Gastroesophageal sphincter (tissue), 4 donors: ENCODE results near the gene CEP152. TPM values are rescaled to one million over a fixed set of nuclear protein-coding genes. Genes with fewer than 3 reads are reported as not detected.

Experiments used
- ATAC-seq: fragments of 150-250 bp; one replicate; pipeline ENCODE4 v1.9.1; 2016; ENCODE audit warnings: mild to moderate bottlenecking, moderate library complexity
- H3K27ac ChIP-seq, 4 donors: fragments of 200-600 bp; sonication (generic) in 3 of 4; 1 replicate in 3 of 4; 2 replicates in 1 of 4; pipeline ENCODE4 v1.5.1; 2016 to 2019
- H3K27me3 ChIP-seq: fragments of 200-600 bp; sonication (generic); one replicate; pipeline ENCODE4 v1.5.1; 2019
- H3K36me3 ChIP-seq, 2 donors: fragments of 200-600 bp; sonication (generic); one replicate each; pipeline ENCODE4 v1.5.1; 2019; ENCODE audit warnings: control low read depth in 1 of 2
- H3K4me1 ChIP-seq, 3 donors: fragments of 200-600 bp; sonication (generic); 1 replicate in 2 of 3; 2 replicates in 1 of 3; pipeline ENCODE4 v1.5.1; 2016 to 2019; ENCODE audit warnings: control low read depth in 2 of 3
- H3K4me3 ChIP-seq, 2 donors: fragments of 200-600 bp; sonication (generic); one replicate each; pipeline ENCODE4 v1.5.1; 2019; ENCODE audit warnings: mild to moderate bottlenecking in 1 of 2, moderate library complexity in 1 of 2
- H3K9me3 ChIP-seq, 3 donors: fragments of 200-600 bp; sonication (generic); one replicate each; pipeline ENCODE4 v1.5.1; 2017 to 2019; ENCODE audit warnings: control low read depth in 2 of 3
- CTCF ChIP-seq, 4 experiments: fragments of 200-600 bp in 2 of 4; fragments of 450-650 bp in 2 of 4; sonication (generic) in 1 of 4; IDR thresholded peaks; one replicate each; pipeline ENCODE4 v1.5.1; 2017 to 2019; ENCODE audit warnings: antibody characterized with exemption in 4 of 4, mild to moderate bottlenecking in 2 of 4, moderate library complexity in 2 of 4
- EP300 ChIP-seq: sonication (generic); formaldehyde crosslinking; IDR thresholded peaks from one replicate; pipeline ENCODE4 v1.6.1; 2017; ENCODE audit warnings: antibody characterized with exemption, mild to moderate bottlenecking
- POLR2A ChIP-seq, 2 donors: fragments of 450-650 bp; IDR thresholded peaks; one replicate each; pipeline ENCODE4 v1.6.1; 2017; ENCODE audit warnings: antibody characterized with exemption in 2 of 2, mild to moderate bottlenecking in 2 of 2, moderate library complexity in 1 of 2
- POLR2AphosphoS5 ChIP-seq: sonication (generic); formaldehyde crosslinking; IDR thresholded peaks from one replicate; pipeline ENCODE4 v1.6.1; 2017; ENCODE audit warnings: antibody characterized with exemption
- WGBS, 2 donors: methylation state at CpG; one replicate each; pipeline ENCODE4 v1.1.5; 2018; ENCODE audit warnings: low coverage in 1 of 2; 5-methylcytosine and 5-hydroxymethylcytosine counted together
- total RNA-seq, 4 donors: library from RNA; depleted of rRNA; stranded (reverse); fragments of >200 nt; gene quantifications; one replicate each; pipeline ENCODE4 v1.1.0, GENCODE V29; 2016

The CEP152 gene
- total RNA-seq, 4 donors from 2014 or later, result 3.0 to 5.0 (median 3.9) TPM

DNA sequence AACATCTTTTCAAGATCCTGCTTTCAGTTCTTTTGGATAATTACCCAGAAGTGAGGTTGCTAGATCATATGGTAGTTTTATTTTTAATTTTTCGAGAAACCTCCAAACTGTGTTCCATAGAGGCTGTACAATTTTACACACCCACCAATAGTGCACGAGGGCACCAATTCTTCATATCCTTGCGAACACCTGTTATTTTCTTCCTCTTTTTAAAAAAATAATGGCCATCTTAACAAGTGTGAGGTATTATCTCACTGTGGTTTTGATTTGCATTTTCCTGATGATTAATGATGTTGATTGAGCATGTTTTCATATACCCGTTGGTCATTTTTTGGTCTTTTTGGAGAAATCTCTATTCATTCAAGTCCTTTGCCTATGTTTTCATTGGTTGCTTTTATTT is 17.6 kb upstream of the CEP152 start:
- no peak overlapping the region for H3K4me3 ChIP-seq
- ATAC-seq, result no peak
- TF ChIP-seq CTCF (IDR thresholded peaks at IDR 0.05) (no peak), POLR2A (IDR thresholded peaks at IDR 0.05) (no peak), EP300 (no peak), POLR2AphosphoS5 (no peak)
- no peak overlapping the region for H3K27ac ChIP-seq
- WGBS, 2 donors, result 73 to 95% methylated on average over 4 of the region's 4 CpGs
- no peaks in the 10 kb centered on the region for H3K36me3 ChIP-seq
- H3K27me3 ChIP-seq, result no peaks in the 10 kb centered on the region
- peaks cover 0 to 17% (median 0%) of the 10 kb centered on the region in 3 donors for H3K9me3 ChIP-seq
- H3K4me1 ChIP-seq, result no peaks in the 10 kb centered on the region

DNA sequence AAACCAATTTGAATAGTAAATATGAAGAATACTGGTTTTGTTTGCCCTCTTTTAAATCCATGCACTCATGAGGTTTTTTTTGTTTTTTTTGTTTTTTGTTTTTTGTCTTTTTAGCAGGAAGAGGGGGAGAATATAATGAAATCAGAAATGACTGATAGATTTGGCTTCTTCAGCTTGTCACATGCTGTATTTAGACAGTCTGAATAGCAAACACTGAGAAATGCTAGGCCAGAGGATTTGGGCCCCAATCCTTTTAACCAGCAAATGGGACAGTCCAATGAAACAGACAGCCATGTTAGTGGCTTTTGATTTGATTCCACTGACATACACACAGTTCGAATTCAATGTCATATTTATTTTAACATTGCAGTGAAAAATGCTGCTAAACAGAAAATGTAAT is 14.2 kb upstream of the CEP152 start:
- Histone ChIP-seq H3K4me1 (no peaks in the 10 kb centered on the region), H3K27me3 (no peaks in the 10 kb centered on the region)
- TF ChIP-seq POLR2A (IDR thresholded peaks at IDR 0.05) (no peak), EP300 (no peak), POLR2AphosphoS5 (no peak), CTCF (IDR thresholded peaks at IDR 0.05) (no peak)

DNA sequence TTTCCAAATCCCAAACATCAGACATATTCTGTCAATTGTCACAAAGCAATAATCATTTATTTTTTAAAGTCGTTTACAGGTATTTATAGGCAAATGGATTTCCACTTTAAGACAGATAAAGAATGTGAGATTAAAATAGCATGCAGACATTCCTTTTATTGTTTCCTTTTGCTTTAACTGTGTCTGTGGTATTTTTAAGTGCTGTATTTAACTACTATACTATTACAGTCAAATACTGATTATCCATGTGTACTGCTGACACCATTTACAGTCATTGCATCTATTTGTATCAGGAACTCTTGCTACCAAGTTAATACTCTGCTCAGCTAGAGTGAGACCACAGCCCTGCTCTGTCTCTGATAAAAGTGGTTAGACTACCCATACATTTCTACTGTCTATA is 12.8 kb upstream of the CEP152 start:
- Histone ChIP-seq H3K4me3 (no peak overlapping the region), H3K9me3 (no peaks in the 10 kb centered on the region), H3K27ac (no peak overlapping the region), H3K4me1 (no peaks in the 10 kb centered on the region), H3K36me3 (no peaks in the 10 kb centered on the region), H3K27me3 (no peaks in the 10 kb centered on the region)
- no peak for ATAC-seq
- 44 to 50% methylated on average over 1 of the region's 1 CpG for WGBS, 2 donors
- no peak for TF ChIP-seq CTCF (IDR thresholded peaks at IDR 0.05)
- no peak for TF ChIP-seq POLR2A (IDR thresholded peaks at IDR 0.05)
- no peak for TF ChIP-seq POLR2AphosphoS5
- TF ChIP-seq EP300, result no peak

More for the DNA sequence above, 14.2 kb upstream of the CEP152 start:
- 70 to 100% methylated on average over 1 of the region's 1 CpG for WGBS, 2 donors
- Histone ChIP-seq H3K4me3 (no peak overlapping the region), H3K27ac (no peak overlapping the region), H3K36me3 (no peaks in the 10 kb centered on the region), H3K9me3 (no peaks in the 10 kb centered on the region)
- no peak for ATAC-seq

GRCh38 chr15:48823237-48823636 is 12.4 kb upstream of the CEP152 start:
- Histone ChIP-seq H3K27me3 (no peaks in the 10 kb centered on the region), H3K27ac (no peak overlapping the region), H3K36me3 (no peaks in the 10 kb centered on the region), H3K4me3 (no peak overlapping the region), H3K9me3 (no peaks in the 10 kb centered on the region), H3K4me1 (no peaks in the 10 kb centered on the region)
- TF ChIP-seq CTCF (IDR thresholded peaks at IDR 0.05), result no peak
- ATAC-seq, result no peak
- WGBS, 2 donors, result 9% methylated on average over 1 of the region's 1 CpG; no CpG with 5 or more reads in 1 of the 2 donors

DNA sequence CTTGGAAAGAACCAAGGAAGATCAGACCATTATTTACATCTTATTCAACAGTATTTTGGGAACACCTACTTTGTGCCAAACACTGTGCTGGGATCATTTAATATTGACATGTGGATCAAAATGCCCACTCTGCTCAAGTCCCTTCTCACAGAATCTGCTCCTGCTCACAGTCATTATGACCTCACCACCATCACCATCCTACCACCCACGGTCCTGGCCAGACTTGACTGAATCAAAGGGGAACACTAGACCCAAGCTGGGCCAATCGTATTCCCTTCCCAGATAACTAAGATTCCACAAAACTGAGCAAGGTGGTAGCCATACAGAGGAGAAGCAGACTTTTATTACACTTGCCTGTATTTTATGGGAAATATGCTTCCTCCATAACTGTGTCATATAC is 3.4 kb upstream of the CEP152 start:
- no peak for TF ChIP-seq POLR2A (IDR thresholded peaks at IDR 0.05)
- TF ChIP-seq CTCF (IDR thresholded peaks at IDR 0.05), result no peak
- TF ChIP-seq EP300, result no peak
- no peak for TF ChIP-seq POLR2AphosphoS5
- peaks cover 0 to 15% (median 0%) of the 10 kb centered on the region in 3 donors for H3K4me1 ChIP-seq
- H3K4me3 ChIP-seq, result no peak overlapping the region
- no peak overlapping the region for H3K27ac ChIP-seq
- H3K36me3 ChIP-seq, result no peaks in the 10 kb centered on the region
- no peak for ATAC-seq
- no peaks in the 10 kb centered on the region for H3K27me3 ChIP-seq
- WGBS, 2 donors, result 86% methylated on average over 2 of the region's 2 CpGs; no CpG with 5 or more reads in 1 of the 2 donors
- H3K9me3 ChIP-seq, result no peaks in the 10 kb centered on the region
